Progenitor cell of endocrine pancreas (in vitro differentiated cells): ENCODE measurements around the gene MAP3K8. TPM values are rescaled to one million over a fixed set of nuclear protein-coding genes. Genes with fewer than 3 reads are reported as not detected.
"Not testable (repeated sequence)": the region's sequence is repeated elsewhere in the genome, so short reads cannot be mapped to it uniquely, and the experiment has no call there.

ENCODE experiments used
- DNase-seq: peaks from one replicate; pipeline ENCODE4 v3.0.0; 2021; ENCODE audit warnings: low spot score; ENCODE audit not compliant: unreplicated experiment
- H3K27ac Mint-ChIP-seq: 2 replicates; pipeline ENCODE4 v1.8.0; 2021; ENCODE audit warnings: mild to moderate bottlenecking, moderate library complexity, mixed read lengths
- H3K27me3 Mint-ChIP-seq: 2 replicates; pipeline ENCODE4 v1.8.0; 2021; ENCODE audit warnings: mixed read lengths
- H3K36me3 Mint-ChIP-seq: 2 replicates; pipeline ENCODE4 v1.8.0; 2022; ENCODE audit warnings: mixed read lengths; ENCODE audit not compliant: insufficient read depth
- H3K4me1 Mint-ChIP-seq: 2 replicates; pipeline ENCODE4 v1.8.0; 2021; ENCODE audit warnings: low read depth, mixed read lengths
- H3K4me3 Mint-ChIP-seq: 2 replicates; pipeline ENCODE4 v1.8.0; 2021; ENCODE audit warnings: low read depth, mild to moderate bottlenecking, moderate library complexity, mixed read lengths
- H3K9me3 Mint-ChIP-seq: 2 replicates; pipeline ENCODE4 v1.8.0; 2021; ENCODE audit warnings: low read depth, mixed read lengths
- total RNA-seq: library from RNA; stranded (reverse); gene quantifications from 2 replicates; pipeline ENCODE4 v1.2.1, GENCODE V29; 2021
- TF ChIP-seq, protein P1 (sequence below): fragments of 200-600 bp; sonication (generic); IDR thresholded peaks from one replicate; pipeline ENCODE4 v1.5.0; 2021; ENCODE audit warnings: antibody characterized with exemption, mild to moderate bottlenecking; ENCODE audit not compliant: unreplicated experiment

MAP3K8 gene
- total RNA-seq, 1 donor from 2014 or later = 16.8 TPM

DNA sequence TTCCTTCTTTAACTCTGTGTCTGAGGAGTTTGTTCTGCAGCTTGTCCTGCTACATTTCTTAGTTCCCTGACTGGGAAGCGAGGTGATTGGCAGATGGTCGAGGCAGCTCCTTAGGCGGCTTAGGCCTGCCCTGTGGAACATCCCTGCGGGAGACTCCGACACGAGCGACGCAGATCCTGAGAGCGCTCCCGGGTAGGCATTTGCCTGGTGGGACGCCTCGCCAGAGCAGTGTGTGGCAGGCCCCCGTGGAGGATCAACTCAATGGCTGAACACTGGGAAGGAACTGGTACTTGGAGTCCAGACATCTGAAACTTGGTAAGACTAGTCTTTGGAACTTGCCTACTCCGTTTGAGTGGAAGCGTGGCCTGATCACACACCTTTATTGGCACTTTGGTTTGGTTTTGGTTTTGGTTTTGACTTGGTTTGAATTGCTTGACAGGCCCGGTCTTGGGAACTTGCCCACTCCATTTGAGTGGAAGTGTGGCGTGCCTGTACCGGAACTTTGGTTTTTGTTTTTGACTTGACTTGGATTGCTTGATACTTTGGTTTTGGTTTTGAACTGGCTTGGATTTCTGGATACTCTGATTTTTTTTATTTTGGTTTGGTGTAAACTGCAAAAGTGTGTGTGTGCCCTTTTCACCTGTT is 42.6 kb downstream of the MAP3K8 start:
- Mint-ChIP-seq H3K9me3 (peaks cover 14% of the 10 kb centered on the region), H3K4me3 (no peak overlapping the region), H3K4me1 (no peaks in the 10 kb centered on the region), H3K27me3 (no peaks in the 10 kb centered on the region), H3K27ac (no peak overlapping the region), H3K36me3 (peaks cover 5% of the 10 kb centered on the region)
- TF ChIP-seq, protein P1, sequence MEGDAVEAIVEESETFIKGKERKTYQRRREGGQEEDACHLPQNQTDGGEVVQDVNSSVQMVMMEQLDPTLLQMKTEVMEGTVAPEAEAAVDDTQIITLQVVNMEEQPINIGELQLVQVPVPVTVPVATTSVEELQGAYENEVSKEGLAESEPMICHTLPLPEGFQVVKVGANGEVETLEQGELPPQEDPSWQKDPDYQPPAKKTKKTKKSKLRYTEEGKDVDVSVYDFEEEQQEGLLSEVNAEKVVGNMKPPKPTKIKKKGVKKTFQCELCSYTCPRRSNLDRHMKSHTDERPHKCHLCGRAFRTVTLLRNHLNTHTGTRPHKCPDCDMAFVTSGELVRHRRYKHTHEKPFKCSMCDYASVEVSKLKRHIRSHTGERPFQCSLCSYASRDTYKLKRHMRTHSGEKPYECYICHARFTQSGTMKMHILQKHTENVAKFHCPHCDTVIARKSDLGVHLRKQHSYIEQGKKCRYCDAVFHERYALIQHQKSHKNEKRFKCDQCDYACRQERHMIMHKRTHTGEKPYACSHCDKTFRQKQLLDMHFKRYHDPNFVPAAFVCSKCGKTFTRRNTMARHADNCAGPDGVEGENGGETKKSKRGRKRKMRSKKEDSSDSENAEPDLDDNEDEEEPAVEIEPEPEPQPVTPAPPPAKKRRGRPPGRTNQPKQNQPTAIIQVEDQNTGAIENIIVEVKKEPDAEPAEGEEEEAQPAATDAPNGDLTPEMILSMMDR = no peak
- no peak for DNase-seq

DNA sequence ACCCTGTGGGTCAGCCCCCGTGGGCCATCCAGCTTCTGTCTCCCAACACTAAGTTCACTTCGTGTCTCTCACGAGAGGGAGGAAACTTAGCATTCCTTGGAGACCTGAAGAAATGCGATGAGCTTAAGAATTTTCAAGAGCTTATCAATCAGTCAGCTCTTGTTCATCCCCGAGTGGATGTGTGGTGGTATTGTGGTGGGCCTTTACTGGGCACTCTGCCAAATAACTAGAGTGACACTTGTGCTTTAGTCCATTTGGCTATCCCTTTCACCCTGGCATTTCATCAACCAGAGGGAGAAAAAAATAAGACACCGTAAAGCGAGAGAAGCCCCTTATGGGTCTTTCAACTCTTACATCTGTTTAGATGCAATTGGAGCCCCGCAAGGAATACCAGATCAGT is 45.5 kb downstream of the MAP3K8 start:
- peaks cover 25% of the 10 kb centered on the region for H3K9me3 Mint-ChIP-seq
- not testable (repeated sequence) for H3K27me3 Mint-ChIP-seq, H3K27ac Mint-ChIP-seq

DNA sequence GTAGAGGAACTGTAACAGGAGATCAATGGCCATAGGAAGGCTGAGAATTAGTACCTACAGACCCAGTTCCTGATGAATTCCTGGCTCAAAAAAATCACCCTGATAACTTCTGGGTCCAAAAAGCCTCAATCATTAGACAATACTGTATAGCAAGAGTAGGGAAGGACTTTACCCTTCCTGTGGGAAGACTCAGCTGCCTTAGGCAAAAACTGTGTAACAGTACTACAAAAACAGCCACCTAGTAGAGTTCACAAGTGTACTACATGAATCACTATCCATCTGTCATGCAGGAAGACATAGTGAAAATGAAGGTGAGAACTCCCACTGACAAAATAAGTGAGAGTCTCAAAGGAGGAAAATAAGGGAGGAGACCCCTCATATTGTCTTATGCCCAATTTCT is 47.6 kb downstream of the MAP3K8 start:
- no peak for DNase-seq
- no peak overlapping the region for H3K27ac Mint-ChIP-seq
- no peak overlapping the region for H3K4me3 Mint-ChIP-seq
- H3K36me3 Mint-ChIP-seq = peaks cover 6% of the 10 kb centered on the region
- TF ChIP-seq, protein P1 = no peak
- H3K9me3 Mint-ChIP-seq = peaks cover 20% of the 10 kb centered on the region
- no peaks in the 10 kb centered on the region for H3K27me3 Mint-ChIP-seq
- no peaks in the 10 kb centered on the region for H3K4me1 Mint-ChIP-seq

More for the DNA sequence above, 45.5 kb downstream of the MAP3K8 start:
- not testable (repeated sequence) for H3K4me1 Mint-ChIP-seq, DNase-seq, H3K36me3 Mint-ChIP-seq, H3K4me3 Mint-ChIP-seq

- Mint-ChIP-seq H3K4me3 (no peak overlapping the region), H3K36me3 (no peaks in the 10 kb centered on the region)
Observed at GRCh38 chr10:30488316-30488715, 54.3 kb downstream of the MAP3K8 start.

GRCh38 chr10:30489346-30489745 is 55.4 kb downstream of the MAP3K8 start:
- H3K27ac Mint-ChIP-seq = no peak overlapping the region
- no peaks in the 10 kb centered on the region for H3K36me3 Mint-ChIP-seq
- H3K4me3 Mint-ChIP-seq = no peak overlapping the region
- TF ChIP-seq, protein P1 = no peak
- no peaks in the 10 kb centered on the region for H3K9me3 Mint-ChIP-seq
- no peaks in the 10 kb centered on the region for H3K4me1 Mint-ChIP-seq
- no peak for DNase-seq
- H3K27me3 Mint-ChIP-seq = peaks cover 22% of the 10 kb centered on the region

More at GRCh38 chr10:30488316-30488715, 54.3 kb downstream of the MAP3K8 start:
- peaks cover 22% of the 10 kb centered on the region for H3K27me3 Mint-ChIP-seq
- H3K27ac Mint-ChIP-seq = no peak overlapping the region
- TF ChIP-seq, protein P1 = no peak
- no peaks in the 10 kb centered on the region for H3K4me1 Mint-ChIP-seq
- no peaks in the 10 kb centered on the region for H3K9me3 Mint-ChIP-seq
- DNase-seq = no peak
